Mesothelial cell of epicardium (in vitro differentiated cells): ENCODE data around the gene SEPTIN6. TPM values are rescaled to one million over a fixed set of nuclear protein-coding genes. Genes with fewer than 3 reads are reported as not detected.

Source experiments
- DNase-seq, 2 experiments: peaks; one replicate each; pipeline ENCODE4 v3.0.0; 2021; ENCODE audit warnings: low spot score in 2 of 2; ENCODE audit not compliant: unreplicated experiment in 2 of 2
- H3K27ac Mint-ChIP-seq: 2 replicates; pipeline ENCODE4 v1.8.0; 2021; ENCODE audit warnings: mixed read lengths
- H3K27me3 Mint-ChIP-seq: 2 replicates; pipeline ENCODE4 v1.8.0; 2021; ENCODE audit warnings: low read depth, mixed read lengths
- H3K36me3 Mint-ChIP-seq: 2 replicates; pipeline ENCODE4 v1.8.0; 2021; ENCODE audit warnings: mixed read lengths
- H3K4me1 Mint-ChIP-seq: 2 replicates; pipeline ENCODE4 v1.8.0; 2021; ENCODE audit warnings: mixed read lengths
- H3K4me3 Mint-ChIP-seq: 2 replicates; pipeline ENCODE4 v1.8.0; 2021; ENCODE audit warnings: mild to moderate bottlenecking, moderate library complexity, mixed read lengths
- H3K9me3 Mint-ChIP-seq: 2 replicates; pipeline ENCODE4 v1.8.0; 2021; ENCODE audit warnings: mixed read lengths
- CTCF ChIP-seq: fragments of 200-600 bp; sonication (generic); IDR thresholded peaks from one replicate; pipeline ENCODE4 v1.5.0; 2021; ENCODE audit warnings: antibody characterized with exemption; ENCODE audit not compliant: unreplicated experiment
- total RNA-seq: library from RNA; stranded (reverse); gene quantifications from 3 replicates; pipeline ENCODE4 v1.2.1, GENCODE V29; 2021

The SEPTIN6 gene
- total RNA-seq, 1 donor from 2014 or later, result 62.7 TPM

GRCh38 chrX:119729408-119730201, 36.6 kb upstream of the SEPTIN6 start:
- Mint-ChIP-seq H3K9me3 (peaks cover 11% of the 10 kb centered on the region), H3K36me3 (no peaks in the 10 kb centered on the region), H3K27me3 (peaks cover 3% of the 10 kb centered on the region), H3K27ac (no peak overlapping the region), H3K4me3 (no peak overlapping the region), H3K4me1 (peaks cover 2% of the 10 kb centered on the region)
- peak in 1 of 2 experiments; percentile 48 for DNase-seq
- peak; percentile 59 for TF ChIP-seq CTCF

GRCh38 chrX:119728487-119728886, 35.5 kb upstream of the SEPTIN6 start:
- Mint-ChIP-seq H3K9me3 (peaks cover 11% of the 10 kb centered on the region), H3K27me3 (peaks cover 3% of the 10 kb centered on the region), H3K4me3 (no peak overlapping the region), H3K4me1 (peaks cover 2% of the 10 kb centered on the region), H3K36me3 (no peaks in the 10 kb centered on the region), H3K27ac (no peak overlapping the region)
- DNase-seq, result no peak
- no peak for TF ChIP-seq CTCF

GRCh38 chrX:119726900-119727555, 34.1 kb upstream of the SEPTIN6 start:
- no peak for TF ChIP-seq CTCF
- Mint-ChIP-seq H3K36me3 (no peaks in the 10 kb centered on the region), H3K9me3 (peaks cover 17% of the 10 kb centered on the region), H3K4me3 (no peak overlapping the region), H3K27ac (no peak overlapping the region), H3K4me1 (peaks cover 2% of the 10 kb centered on the region), H3K27me3 (peaks cover 3% of the 10 kb centered on the region)
- DNase-seq, result no peak

GRCh38 chrX:119721926-119722325, 29.0 kb upstream of the SEPTIN6 start:
- H3K4me1 Mint-ChIP-seq, result no peaks in the 10 kb centered on the region
- H3K27me3 Mint-ChIP-seq, result no peaks in the 10 kb centered on the region
- TF ChIP-seq CTCF, result no peak
- peaks cover 17% of the 10 kb centered on the region for H3K9me3 Mint-ChIP-seq
- H3K4me3 Mint-ChIP-seq, result no peak overlapping the region
- H3K27ac Mint-ChIP-seq, result no peak overlapping the region
- DNase-seq, result no peak
- no peaks in the 10 kb centered on the region for H3K36me3 Mint-ChIP-seq

- TF ChIP-seq CTCF, result no peak
- Mint-ChIP-seq H3K27me3 (no peaks in the 10 kb centered on the region), H3K36me3 (no peaks in the 10 kb centered on the region), H3K4me1 (no peaks in the 10 kb centered on the region), H3K27ac (no peak overlapping the region), H3K9me3 (peaks cover 21% of the 10 kb centered on the region), H3K4me3 (no peak overlapping the region)
- no peak for DNase-seq
Measured at GRCh38 chrX:119721487-119721886, 28.5 kb upstream of the SEPTIN6 start.
